ENCODE results near the gene WWOX.

WWOX gene

GRCh38 chr16:79132701-79133100 lies 1033.2 kb downstream of the WWOX start:
- no peak overlapping the region for H3K4me3 ChIP-seq (ENCODE audit: low read depth, low read length)
- H3K9ac ChIP-seq (ENCODE audit: low read depth, low read length): no peak overlapping the region
- no peaks in the 10 kb centered on the region for H3K4me1 ChIP-seq (ENCODE audit: control insufficient read depth, insufficient read depth, low read length)

GRCh38 chr16:79134300-79134699 lies 1034.8 kb downstream of the WWOX start:
- H3K4me1 ChIP-seq (ENCODE audit: control insufficient read depth, insufficient read depth, low read length): no peaks in the 10 kb centered on the region

More at GRCh38 chr16:79132701-79133100, 1033.2 kb downstream of the WWOX start:
- Histone ChIP-seq H3K27me3 (ENCODE audit: control insufficient read depth, insufficient read depth, low read length) (no peaks in the 10 kb centered on the region), H3K36me3 (ENCODE audit: control insufficient read depth, insufficient read depth, low read length) (no peaks in the 10 kb centered on the region), H3K9me3 (ENCODE audit: control insufficient read depth, insufficient read depth, low read length) (no peaks in the 10 kb centered on the region)

GRCh38 chr16:79136955-79137354 lies 1037.5 kb downstream of the WWOX start:
- no peak overlapping the region for H3K4me3 ChIP-seq (ENCODE audit: low read depth, low read length)
- no peaks in the 10 kb centered on the region for H3K4me1 ChIP-seq (ENCODE audit: control insufficient read depth, insufficient read depth, low read length)
- H3K9me3 ChIP-seq (ENCODE audit: control insufficient read depth, insufficient read depth, low read length): no peaks in the 10 kb centered on the region
- H3K9ac ChIP-seq (ENCODE audit: low read depth, low read length): no peak overlapping the region
- H3K36me3 ChIP-seq (ENCODE audit: control insufficient read depth, insufficient read depth, low read length): no peaks in the 10 kb centered on the region
- H3K27me3 ChIP-seq (ENCODE audit: control insufficient read depth, insufficient read depth, low read length): no peaks in the 10 kb centered on the region

More at GRCh38 chr16:79134300-79134699, 1034.8 kb downstream of the WWOX start:
- Histone ChIP-seq H3K36me3 (ENCODE audit: control insufficient read depth, insufficient read depth, low read length) (no peaks in the 10 kb centered on the region), H3K4me3 (ENCODE audit: low read depth, low read length) (no peak overlapping the region), H3K9me3 (ENCODE audit: control insufficient read depth, insufficient read depth, low read length) (no peaks in the 10 kb centered on the region), H3K27me3 (ENCODE audit: control insufficient read depth, insufficient read depth, low read length) (no peaks in the 10 kb centered on the region), H3K9ac (ENCODE audit: low read depth, low read length) (no peak overlapping the region)

- Histone ChIP-seq H3K4me1 (ENCODE audit: control insufficient read depth, insufficient read depth, low read length) (no peaks in the 10 kb centered on the region), H3K36me3 (ENCODE audit: control insufficient read depth, insufficient read depth, low read length) (no peaks in the 10 kb centered on the region), H3K4me3 (ENCODE audit: low read depth, low read length) (no peak overlapping the region), H3K9me3 (ENCODE audit: control insufficient read depth, insufficient read depth, low read length) (no peaks in the 10 kb centered on the region), H3K27me3 (ENCODE audit: control insufficient read depth, insufficient read depth, low read length) (no peaks in the 10 kb centered on the region), H3K9ac (ENCODE audit: low read depth, low read length) (no peak overlapping the region)
Measured at GRCh38 chr16:79137426-79137939, 1038.0 kb downstream of the WWOX start.

GRCh38 chr16:79139799-79140198 lies 1040.3 kb downstream of the WWOX start:
- no peaks in the 10 kb centered on the region for H3K27me3 ChIP-seq (ENCODE audit: control insufficient read depth, insufficient read depth, low read length)
- H3K4me1 ChIP-seq (ENCODE audit: control insufficient read depth, insufficient read depth, low read length): no peaks in the 10 kb centered on the region
- no peaks in the 10 kb centered on the region for H3K9me3 ChIP-seq (ENCODE audit: control insufficient read depth, insufficient read depth, low read length)
- no peak overlapping the region for H3K9ac ChIP-seq (ENCODE audit: low read depth, low read length)
- H3K36me3 ChIP-seq (ENCODE audit: control insufficient read depth, insufficient read depth, low read length): no peaks in the 10 kb centered on the region
- H3K4me3 ChIP-seq (ENCODE audit: low read depth, low read length): no peak overlapping the region

GRCh38 chr16:79143026-79143425 lies 1043.6 kb downstream of the WWOX start:
- peaks cover 4% of the 10 kb centered on the region for H3K4me1 ChIP-seq (ENCODE audit: control insufficient read depth, insufficient read depth, low read length)

GRCh38 chr16:79150151-79150550 lies 1050.7 kb downstream of the WWOX start:
- Histone ChIP-seq H3K36me3 (ENCODE audit: control insufficient read depth, insufficient read depth, low read length) (no peaks in the 10 kb centered on the region), H3K9me3 (ENCODE audit: control insufficient read depth, insufficient read depth, low read length) (no peaks in the 10 kb centered on the region), H3K27me3 (ENCODE audit: control insufficient read depth, insufficient read depth, low read length) (no peaks in the 10 kb centered on the region), H3K9ac (ENCODE audit: low read depth, low read length) (no peak overlapping the region), H3K4me1 (ENCODE audit: control insufficient read depth, insufficient read depth, low read length) (peaks cover 8% of the 10 kb centered on the region), H3K4me3 (ENCODE audit: low read depth, low read length) (no peak overlapping the region)

More at GRCh38 chr16:79143026-79143425, 1043.6 kb downstream of the WWOX start:
- Histone ChIP-seq H3K9ac (ENCODE audit: low read depth, low read length) (no peak overlapping the region), H3K27me3 (ENCODE audit: control insufficient read depth, insufficient read depth, low read length) (no peaks in the 10 kb centered on the region), H3K9me3 (ENCODE audit: control insufficient read depth, insufficient read depth, low read length) (no peaks in the 10 kb centered on the region), H3K4me3 (ENCODE audit: low read depth, low read length) (no peak overlapping the region), H3K36me3 (ENCODE audit: control insufficient read depth, insufficient read depth, low read length) (no peaks in the 10 kb centered on the region)

GRCh38 chr16:79150632-79151310 lies 1051.3 kb downstream of the WWOX start:
- H3K9ac ChIP-seq (ENCODE audit: low read depth, low read length): no peak overlapping the region
- no peaks in the 10 kb centered on the region for H3K9me3 ChIP-seq (ENCODE audit: control insufficient read depth, insufficient read depth, low read length)
- H3K27me3 ChIP-seq (ENCODE audit: control insufficient read depth, insufficient read depth, low read length): no peaks in the 10 kb centered on the region
- H3K4me3 ChIP-seq (ENCODE audit: low read depth, low read length): no peak overlapping the region
- H3K4me1 ChIP-seq (ENCODE audit: control insufficient read depth, insufficient read depth, low read length): peaks cover 8% of the 10 kb centered on the region
- no peaks in the 10 kb centered on the region for H3K36me3 ChIP-seq (ENCODE audit: control insufficient read depth, insufficient read depth, low read length)

GRCh38 chr16:79154086-79154485 lies 1054.6 kb downstream of the WWOX start:
- no peak overlapping the region for H3K4me3 ChIP-seq (ENCODE audit: low read depth, low read length)
- no peaks in the 10 kb centered on the region for H3K36me3 ChIP-seq (ENCODE audit: control insufficient read depth, insufficient read depth, low read length)
- no peaks in the 10 kb centered on the region for H3K9me3 ChIP-seq (ENCODE audit: control insufficient read depth, insufficient read depth, low read length)
- peaks cover 4% of the 10 kb centered on the region for H3K4me1 ChIP-seq (ENCODE audit: control insufficient read depth, insufficient read depth, low read length)
- no peak overlapping the region for H3K9ac ChIP-seq (ENCODE audit: low read depth, low read length)
- H3K27me3 ChIP-seq (ENCODE audit: control insufficient read depth, insufficient read depth, low read length): no peaks in the 10 kb centered on the region

- H3K27me3 ChIP-seq (ENCODE audit: control insufficient read depth, insufficient read depth, low read length): no peaks in the 10 kb centered on the region
- H3K9ac ChIP-seq (ENCODE audit: low read depth, low read length): no peak overlapping the region
- peaks cover 4% of the 10 kb centered on the region for H3K4me1 ChIP-seq (ENCODE audit: control insufficient read depth, insufficient read depth, low read length)
- H3K36me3 ChIP-seq (ENCODE audit: control insufficient read depth, insufficient read depth, low read length): no peaks in the 10 kb centered on the region
- H3K4me3 ChIP-seq (ENCODE audit: low read depth, low read length): no peak overlapping the region
- no peaks in the 10 kb centered on the region for H3K9me3 ChIP-seq (ENCODE audit: control insufficient read depth, insufficient read depth, low read length)
Measured at GRCh38 chr16:79155471-79155870, 1056.0 kb downstream of the WWOX start.

- Histone ChIP-seq H3K9me3 (ENCODE audit: control insufficient read depth, insufficient read depth, low read length) (no peaks in the 10 kb centered on the region), H3K36me3 (ENCODE audit: control insufficient read depth, insufficient read depth, low read length) (no peaks in the 10 kb centered on the region), H3K4me3 (ENCODE audit: low read depth, low read length) (no peak overlapping the region), H3K9ac (ENCODE audit: low read depth, low read length) (no peak overlapping the region), H3K27me3 (ENCODE audit: control insufficient read depth, insufficient read depth, low read length) (no peaks in the 10 kb centered on the region), H3K4me1 (ENCODE audit: control insufficient read depth, insufficient read depth, low read length) (peaks cover 4% of the 10 kb centered on the region)
Measured at GRCh38 chr16:79155904-79156303, 1056.5 kb downstream of the WWOX start.

GRCh38 chr16:79156761-79157160 lies 1057.3 kb downstream of the WWOX start:
- Histone ChIP-seq H3K4me1 (ENCODE audit: control insufficient read depth, insufficient read depth, low read length) (peaks cover 1% of the 10 kb centered on the region), H3K4me3 (ENCODE audit: low read depth, low read length) (no peak overlapping the region), H3K9ac (ENCODE audit: low read depth, low read length) (no peak overlapping the region), H3K36me3 (ENCODE audit: control insufficient read depth, insufficient read depth, low read length) (no peaks in the 10 kb centered on the region), H3K27me3 (ENCODE audit: control insufficient read depth, insufficient read depth, low read length) (no peaks in the 10 kb centered on the region), H3K9me3 (ENCODE audit: control insufficient read depth, insufficient read depth, low read length) (no peaks in the 10 kb centered on the region)
